ENCODE measurements around the gene STK32C.

STK32C gene

DNA sequence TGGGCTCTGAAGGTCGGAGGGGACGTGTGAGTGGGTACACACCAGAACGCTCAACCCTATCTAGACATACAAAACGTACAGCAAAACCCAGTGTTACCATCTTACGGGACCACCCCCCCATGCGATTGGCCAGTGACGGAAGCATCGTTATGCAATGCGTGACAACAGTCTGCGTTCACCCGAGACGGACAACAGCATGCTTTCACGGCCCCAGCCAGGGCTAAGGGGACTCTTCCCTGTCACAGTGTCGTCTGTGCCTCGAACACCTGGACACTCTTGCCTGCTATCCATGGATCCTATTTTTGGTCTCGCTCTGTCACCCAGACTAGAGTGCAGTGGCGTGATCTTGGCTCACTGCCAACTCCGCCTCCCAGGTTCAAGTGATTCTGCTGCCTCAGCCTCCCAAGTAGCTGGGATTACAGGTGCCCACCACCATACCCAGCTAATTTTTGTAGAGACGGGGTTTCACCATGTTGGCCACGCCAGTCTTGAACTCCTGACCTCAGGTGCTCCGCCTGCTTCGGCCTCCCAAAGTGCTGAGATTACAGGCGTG, 97.7 kb downstream of the STK32C start:
- DNase-seq (ENCODE audit: low read depth), result no peak

DNA sequence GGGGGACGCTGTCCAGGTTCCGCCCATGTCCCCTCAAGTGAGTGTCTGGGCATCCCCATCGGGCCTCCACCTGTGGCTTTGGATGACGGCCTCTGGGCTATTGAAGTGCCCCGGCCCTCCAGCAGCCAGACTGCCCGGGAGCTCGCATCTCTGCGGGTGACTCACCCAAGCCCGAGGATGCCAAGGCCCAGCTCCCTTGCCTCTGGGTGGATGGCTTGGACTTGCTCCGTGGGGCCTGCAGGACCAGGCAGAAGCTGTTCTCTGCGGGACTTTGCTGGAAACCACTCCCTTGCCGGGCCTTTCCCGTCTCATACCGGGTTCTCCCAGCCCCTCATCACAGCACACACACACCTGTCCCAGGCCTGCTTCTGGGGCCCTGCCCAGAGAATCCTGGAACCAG, 98.6 kb downstream of the STK32C start:
- DNase-seq (ENCODE audit: low read depth), result peak; percentile 10

DNA sequence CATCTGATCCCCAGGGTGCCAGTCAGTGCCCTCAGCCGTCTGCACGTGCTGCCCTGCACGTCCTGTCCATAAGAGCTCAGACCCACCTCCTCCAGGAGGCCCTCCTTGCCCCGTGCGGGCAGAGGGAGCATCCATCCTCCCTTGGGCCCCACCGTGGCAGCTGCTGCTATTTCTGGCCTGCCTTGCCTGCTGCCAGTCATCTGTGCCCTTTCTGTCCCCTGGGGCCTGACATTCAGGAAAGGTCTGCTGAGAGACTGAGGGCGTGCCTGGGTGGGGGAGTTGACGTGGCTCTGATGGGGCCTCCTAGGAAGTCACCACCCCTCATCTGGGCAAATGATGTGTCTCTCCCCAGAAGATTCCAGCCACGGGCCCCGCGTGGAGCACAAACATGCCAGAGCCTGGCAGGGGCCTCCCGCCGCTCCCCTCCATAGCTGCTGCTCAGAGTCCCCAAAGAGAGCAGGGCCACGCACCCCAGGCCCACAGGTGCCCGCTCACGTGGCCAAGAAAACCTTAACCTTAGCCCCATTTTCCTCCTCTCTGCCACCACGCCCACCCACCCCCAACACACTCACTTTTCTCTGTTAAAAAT, 99.2 kb downstream of the STK32C start:
- no peak for DNase-seq (ENCODE audit: low read depth)

GRCh38 chr10:132207536-132208461, 100.0 kb downstream of the STK32C start:
- no peak for DNase-seq (ENCODE audit: low read depth)

DNA sequence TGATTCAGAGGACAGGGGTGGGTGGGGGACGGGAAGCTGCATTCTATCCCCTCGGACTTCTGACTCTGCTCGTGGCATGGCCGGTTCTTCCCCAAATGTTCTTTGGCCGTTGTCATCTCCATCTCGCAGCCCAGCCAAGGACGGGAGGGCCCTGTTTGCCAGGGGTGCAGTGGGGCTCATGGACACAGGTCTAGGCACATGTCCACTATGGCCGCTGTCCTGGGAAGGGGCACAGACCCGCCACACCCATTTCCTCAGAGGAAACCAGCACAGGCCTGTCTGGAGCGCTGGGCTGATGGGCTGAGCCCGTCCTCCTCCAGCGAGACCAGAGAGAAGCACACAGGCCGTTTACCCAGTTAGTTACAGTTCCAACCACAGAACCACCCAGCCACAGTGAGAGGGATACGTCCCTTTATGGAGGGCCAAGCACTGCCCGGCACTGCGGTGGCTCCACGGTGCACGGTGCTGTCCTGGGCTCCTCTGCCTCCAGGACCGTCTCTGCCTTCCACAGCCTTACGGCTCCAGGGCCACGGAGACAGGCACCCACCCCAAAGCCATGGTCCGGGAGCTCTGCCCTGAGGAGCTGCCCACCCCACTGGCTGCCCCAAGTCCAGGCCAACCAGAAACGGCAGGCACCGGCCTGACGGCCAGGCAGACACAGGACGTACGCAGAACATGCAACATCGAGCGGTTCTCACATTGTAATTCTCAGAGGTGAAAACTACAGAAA, 100.8 kb downstream of the STK32C start:
- no peak for DNase-seq (ENCODE audit: low read depth)

DNA sequence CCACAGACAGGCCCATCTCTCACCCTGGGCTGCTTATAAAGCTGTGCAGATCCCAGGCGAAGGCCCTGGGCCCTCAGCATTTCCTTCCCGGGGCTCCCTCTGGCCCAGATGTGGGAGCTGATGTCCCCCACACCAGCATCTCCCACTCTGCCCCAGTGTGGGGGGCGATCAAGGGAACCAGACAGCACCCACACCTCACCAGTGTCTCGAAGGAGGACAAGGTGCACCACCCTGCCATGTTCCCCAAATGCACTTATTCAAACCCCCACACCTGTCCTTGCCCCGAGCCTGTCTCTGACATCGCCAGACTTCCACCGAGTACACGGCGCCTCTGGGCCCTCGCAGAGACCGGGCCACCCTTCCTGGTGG, 101.4 kb downstream of the STK32C start:
- DNase-seq (ENCODE audit: low read depth), result no peak

DNA sequence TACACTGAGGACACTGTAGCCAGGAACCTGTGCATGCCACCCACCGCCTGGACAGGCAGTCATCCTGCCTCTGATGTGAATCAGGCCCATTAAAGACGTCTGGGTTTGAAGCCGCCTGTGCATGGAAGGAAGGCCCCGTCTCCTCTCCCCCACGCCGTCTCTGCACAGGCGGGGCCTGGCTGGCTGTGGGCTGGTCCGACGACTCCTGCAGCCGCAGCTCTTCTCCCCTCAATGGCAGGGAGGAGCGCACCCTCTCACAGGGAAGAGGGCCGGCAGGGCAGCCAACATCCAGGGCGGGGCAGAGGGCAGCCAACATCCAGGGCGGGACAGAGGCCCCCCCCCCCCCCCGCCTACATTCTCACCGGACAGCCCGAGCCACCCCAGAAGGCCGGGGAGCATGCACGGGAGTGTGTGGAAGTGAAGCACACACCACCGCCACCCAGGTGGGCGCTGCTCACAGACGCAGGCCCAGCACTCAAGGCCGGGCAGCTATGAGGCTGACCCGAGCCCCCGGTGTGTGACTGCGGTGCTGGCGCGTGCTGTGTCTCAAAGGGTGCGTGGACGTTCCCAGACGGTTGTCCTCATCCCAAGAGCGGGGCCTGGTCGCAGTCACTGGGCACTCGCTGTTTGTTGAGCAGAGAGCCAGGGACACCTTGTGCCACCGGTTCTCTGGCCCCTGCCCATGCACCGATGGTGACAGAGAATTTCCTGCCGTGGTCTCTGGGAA, 101.9 kb downstream of the STK32C start:
- DNase-seq (ENCODE audit: low read depth), result no peak

DNA sequence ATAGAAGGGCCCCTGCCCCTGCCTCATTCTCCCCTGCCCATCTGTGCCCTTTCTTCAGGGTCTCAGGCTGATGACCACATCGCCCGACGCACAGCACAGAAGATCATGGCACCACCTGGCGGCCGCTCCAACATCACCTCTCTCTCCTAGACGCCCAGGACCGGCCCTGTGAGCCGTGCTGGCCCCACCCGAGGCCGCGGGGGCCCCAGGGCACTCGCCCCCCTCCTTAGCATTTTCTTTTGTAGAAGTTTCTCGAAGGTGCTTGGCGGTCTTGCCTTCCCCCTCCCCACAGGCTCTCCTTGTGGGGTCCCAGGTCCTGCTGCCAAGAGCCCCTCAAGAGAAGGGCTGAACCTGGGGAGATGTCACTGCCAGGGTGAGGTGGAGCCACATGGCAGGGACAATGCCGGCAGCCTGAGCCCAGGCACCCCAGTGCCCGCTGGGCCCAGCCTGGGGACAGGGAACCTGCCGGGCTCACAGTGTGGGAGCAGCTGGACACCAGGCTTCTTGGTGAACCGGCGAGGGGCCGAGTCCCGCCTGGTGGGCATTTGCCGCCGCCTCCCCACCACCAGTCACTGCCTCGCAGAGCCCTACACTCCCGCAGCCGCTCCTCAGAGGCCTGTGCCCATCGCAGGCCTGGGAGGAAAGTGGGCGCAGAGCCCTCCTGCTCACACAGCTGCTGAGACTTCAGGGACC, 102.8 kb downstream of the STK32C start:
- no peak for DNase-seq (ENCODE audit: low read depth)

DNA sequence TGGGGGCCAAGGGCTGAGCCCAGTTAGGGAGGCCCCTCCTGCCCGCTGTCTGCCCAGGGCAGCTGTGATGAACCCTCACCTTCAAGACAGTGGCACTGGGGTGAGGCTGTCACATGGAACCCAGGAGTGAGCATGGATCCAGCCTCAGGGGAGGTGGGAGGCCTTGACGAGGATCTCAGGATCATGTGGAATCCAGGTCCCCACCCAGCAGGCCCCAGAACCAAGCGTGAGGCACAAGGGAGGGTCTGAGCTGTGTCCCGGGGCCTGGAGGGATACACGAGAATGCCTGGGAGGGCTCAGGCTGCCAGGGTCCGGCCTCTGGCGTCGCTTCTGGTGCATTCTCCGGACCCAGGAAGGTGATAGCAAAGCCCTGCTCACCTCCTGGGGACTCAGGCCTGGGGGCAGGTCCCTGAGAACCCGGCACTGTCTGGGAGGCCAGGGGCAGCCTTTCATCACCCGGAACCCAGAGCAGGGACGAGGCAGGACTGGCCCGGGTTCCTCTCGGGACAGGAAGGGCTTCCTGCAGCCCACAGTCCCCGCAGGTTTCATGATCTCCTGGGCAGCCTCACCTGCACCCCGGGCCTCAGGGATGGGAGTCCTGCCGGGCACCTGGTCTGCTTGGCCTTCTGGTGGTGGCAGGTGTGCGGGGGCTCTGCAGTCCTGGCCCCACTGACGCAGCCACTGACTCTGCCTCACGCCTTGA, 103.5 kb downstream of the STK32C start:
- DNase-seq (ENCODE audit: low read depth), result no peak

DNA sequence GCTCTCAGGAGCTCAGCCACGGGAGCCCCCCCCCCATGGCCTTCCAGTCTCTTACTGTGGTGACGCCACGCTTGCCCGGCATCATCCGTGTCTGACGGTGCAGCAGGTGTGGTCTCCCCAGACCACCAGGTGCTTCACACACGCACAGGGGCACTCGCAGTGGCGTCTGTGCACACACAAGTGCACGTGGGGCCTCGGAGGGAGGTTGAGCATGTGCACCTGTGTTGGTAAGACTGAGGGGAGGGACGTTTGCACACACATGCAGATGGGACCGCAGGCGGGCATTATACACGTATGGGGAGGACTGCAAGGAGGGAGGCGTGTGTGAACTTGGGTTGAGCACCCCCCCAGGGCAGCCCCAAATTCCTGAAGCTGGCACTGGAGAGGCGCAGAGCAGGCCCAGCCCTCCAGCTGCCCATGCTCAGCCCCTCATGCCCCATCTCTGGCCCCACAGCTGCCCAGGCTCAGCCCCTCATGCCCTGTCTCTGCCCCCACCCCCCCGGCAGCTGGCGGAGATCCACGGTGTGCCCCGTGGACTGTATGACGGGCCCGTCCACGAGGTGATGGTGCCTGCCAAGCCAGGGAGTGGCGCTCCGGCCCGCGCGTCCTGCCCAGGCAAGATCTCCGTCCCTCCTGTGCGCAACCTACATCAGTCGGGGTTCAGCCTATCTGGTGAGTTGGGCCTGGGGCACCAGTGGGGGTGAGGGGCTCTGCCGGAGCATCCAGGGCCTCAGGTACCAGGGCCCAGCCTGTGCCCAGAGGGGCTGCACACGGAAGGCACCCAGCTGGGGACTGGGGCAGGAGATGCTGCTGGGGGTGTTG, 104.3 kb downstream of the STK32C start:
- DNase-seq (ENCODE audit: low read depth), result no peak

DNA sequence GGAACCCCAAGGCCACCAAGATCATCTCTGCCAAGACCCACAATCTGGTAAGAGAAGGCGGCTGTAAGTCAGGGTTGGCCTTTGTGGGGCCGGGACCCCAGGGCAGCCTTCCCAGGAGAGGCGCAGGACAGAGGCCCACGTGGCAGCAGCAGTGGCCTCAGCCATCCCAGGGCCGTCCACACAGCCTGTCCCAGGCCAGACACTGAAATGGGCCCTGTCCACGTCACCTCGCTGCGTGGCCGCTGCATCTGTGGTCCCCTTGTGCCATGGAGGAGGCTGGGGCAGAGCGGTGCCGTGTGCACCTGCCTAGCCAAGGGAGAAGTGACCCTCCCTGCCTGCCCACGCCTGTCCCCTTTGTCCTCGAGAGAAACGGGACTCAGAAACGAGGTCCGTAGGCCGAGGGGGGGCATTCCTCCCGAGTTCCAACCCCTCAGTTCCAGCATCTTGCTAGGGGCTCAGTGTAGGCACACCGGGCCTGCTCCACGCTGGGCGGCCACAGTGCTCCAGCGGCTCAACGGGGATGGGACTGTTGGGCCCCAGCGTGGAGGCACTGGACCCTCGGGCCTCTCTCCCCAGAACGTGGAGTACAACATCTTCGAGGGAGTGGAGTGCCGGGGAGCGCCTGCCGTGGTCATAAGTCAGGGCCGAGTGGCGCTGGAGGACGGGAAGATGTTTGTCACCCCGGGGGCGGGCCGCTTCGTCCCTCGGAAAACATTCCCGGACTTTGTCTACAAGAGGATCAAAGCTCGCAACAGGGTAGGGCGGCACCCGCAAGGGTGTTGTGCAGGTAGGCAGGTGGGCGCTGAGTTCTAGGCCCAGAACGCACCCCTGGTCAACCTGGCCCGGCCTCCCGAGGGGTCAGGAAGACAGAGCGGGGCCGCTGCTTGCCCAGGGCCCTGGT, 105.4 kb downstream of the STK32C start:
- DNase-seq (ENCODE audit: low read depth), result no peak

DNA sequence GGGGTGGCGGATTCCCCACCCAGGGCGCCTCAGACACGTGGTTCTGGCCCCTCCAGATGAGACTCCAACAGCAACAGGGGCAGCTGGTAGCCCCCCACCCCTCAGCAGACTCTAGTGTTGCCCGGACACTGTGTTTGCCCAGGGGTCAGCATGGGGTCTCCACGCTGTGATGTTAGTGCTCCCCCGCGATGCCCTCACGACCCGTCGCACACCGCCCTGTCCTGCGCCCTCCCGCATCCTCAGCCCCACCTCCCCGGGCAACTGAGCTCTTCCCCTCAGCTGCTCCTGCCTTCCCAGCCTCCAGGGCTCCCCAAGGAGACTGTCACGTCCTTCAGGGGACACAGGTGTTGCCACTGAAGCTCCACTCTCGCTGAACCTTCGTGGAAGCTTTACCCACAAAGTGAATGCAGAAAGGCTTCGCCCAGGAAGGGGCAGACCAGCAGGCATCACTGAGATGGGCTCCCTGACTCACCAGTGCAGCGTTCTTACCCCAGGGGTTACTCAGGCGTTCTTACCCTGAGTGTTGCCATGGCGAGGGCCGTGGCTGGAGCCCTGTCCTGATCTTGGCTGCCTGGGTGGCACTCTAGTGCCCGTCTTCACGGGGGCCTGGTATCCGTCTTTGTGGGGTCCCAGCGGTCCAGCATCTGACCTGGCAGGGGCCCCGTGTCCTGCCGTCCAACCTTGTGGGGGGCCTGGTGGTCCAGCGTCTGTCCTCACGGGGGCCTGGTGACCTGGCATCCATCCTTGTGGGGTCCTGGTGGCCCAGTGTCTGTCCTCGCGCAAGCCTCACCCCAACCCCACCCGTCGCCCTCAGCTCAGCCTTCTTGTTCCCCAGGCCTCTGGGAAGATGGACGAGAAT, 106.4 kb downstream of the STK32C start:
- no peak for DNase-seq (ENCODE audit: low read depth)

- DNase-seq (ENCODE audit: low read depth), result no peak
These were observed 107.2 kb downstream of the STK32C start for GRCh38 chr10:132200344-132201110.

- DNase-seq (ENCODE audit: low read depth), result no peak
These were observed 107.9 kb downstream of the STK32C start for GRCh38 chr10:132199854-132200311.

DNA sequence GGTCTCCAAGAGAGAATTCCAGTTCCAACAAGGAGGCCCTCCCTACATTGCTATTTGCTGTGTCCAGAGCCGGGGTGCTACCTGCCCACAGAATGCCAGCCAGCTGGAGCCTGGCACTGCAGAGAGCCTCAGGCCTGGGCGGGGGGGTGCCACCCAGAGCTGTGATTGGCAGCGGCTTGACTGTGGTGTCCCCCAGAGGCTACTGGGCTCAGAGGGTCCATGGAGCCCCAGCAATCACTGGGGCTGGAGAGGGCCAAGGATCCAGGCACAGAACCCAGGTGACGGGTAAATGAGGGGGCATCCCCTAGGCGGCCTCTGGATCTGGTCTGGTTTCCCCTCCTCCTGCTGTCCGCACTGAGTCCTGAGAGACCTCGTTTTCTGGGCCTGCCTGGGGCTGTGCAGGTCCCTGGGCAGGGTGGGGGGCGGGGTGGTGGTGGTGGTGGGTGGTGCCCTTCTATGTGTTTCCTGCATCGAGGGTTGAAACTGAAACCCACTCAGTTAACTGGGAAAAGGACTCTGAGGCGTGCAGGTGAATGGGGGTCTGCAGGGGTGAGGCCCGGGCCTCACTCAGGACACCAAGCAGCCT, 108.4 kb downstream of the STK32C start:
- DNase-seq (ENCODE audit: low read depth), result no peak

- no peak for DNase-seq (ENCODE audit: low read depth)
These were observed 109.2 kb downstream of the STK32C start for GRCh38 chr10:132198381-132199181.
